CD4-positive, alpha-beta T cell (primary cell): Measurements from ENCODE around the gene ARSJ. TPM values are rescaled to one million over a fixed set of nuclear protein-coding genes. Genes with fewer than 3 reads are reported as not detected.
"Not testable (repeated sequence)": the region's sequence is repeated elsewhere in the genome, so short reads cannot be mapped to it uniquely, and the experiment has no call there.

Source experiments
- ATAC-seq: fragments of 200-7000 bp; cut with Tn5 transposase; one replicate; pipeline ENCODE4 v1.10.0; 2022; ENCODE audit warnings: mild to moderate bottlenecking; ENCODE audit not compliant: poor library complexity
- CTCF ChIA-PET: fragments of 350-600 bp; sonication (Branson Sonifier 250); formaldehyde crosslinking; loops from one replicate; lab custom pipeline; 2021; ENCODE audit warnings: antibody characterized with exemption, inconsistent platforms; lab: Charles Lee
- POLR2A ChIA-PET: fragments of 350-600 bp; sonication (Branson Sonifier 250); formaldehyde crosslinking; loops from one replicate; lab custom pipeline; 2021; ENCODE audit warnings: antibody characterized with exemption, inconsistent platforms; lab: Charles Lee
- DNase-seq, 14 experiments: peaks; one replicate each; pipeline ENCODE4 v3.0.0-alpha.2; 2013 to 2020; ENCODE audit warnings: mixed read lengths in 2 of 14
- H3K27ac ChIP-seq, 2 donors: one replicate each; pipeline versions ENCODE4 v1.5.1 to v1.7.0; 2013; ENCODE audit warnings: low read length in 2 of 2, low read depth in 1 of 2, mild to moderate bottlenecking in 1 of 2
- H3K27me3 ChIP-seq, 2 experiments: 1 replicate in 1 of 2; 2 replicates in 1 of 2; pipeline versions ENCODE4 v1.6.1 to v1.7.0; 2013; ENCODE audit warnings: low read length in 2 of 2, control low read depth in 1 of 2, mild to moderate bottlenecking in 1 of 2, moderate library complexity in 1 of 2; ENCODE audit not compliant: insufficient read depth in 2 of 2, control insufficient read depth in 1 of 2
- H3K36me3 ChIP-seq: one replicate; pipeline ENCODE4 v1.6.1; 2013; ENCODE audit warnings: low read length, control low read depth; ENCODE audit not compliant: insufficient read depth
- H3K4me1 ChIP-seq: one replicate; pipeline ENCODE4 v1.6.1; 2013; ENCODE audit warnings: low read length, control low read depth; ENCODE audit not compliant: insufficient read depth
- H3K4me3 ChIP-seq: one replicate; pipeline ENCODE4 v1.5.1; 2013; ENCODE audit warnings: mild to moderate bottlenecking, low read length, moderate library complexity
- H3K9me3 ChIP-seq, 2 experiments: 1 replicate in 1 of 2; 2 replicates in 1 of 2; pipeline versions ENCODE4 v1.6.1 to v1.7.0; 2013; ENCODE audit warnings: low read length in 2 of 2, mild to moderate bottlenecking in 2 of 2, control low read depth in 1 of 2, moderate library complexity in 1 of 2; ENCODE audit not compliant: control insufficient read depth in 1 of 2, insufficient read depth in 1 of 2
- H3K27ac Mint-ChIP-seq: one replicate; pipeline ENCODE4 v1.8.0; 2020; ENCODE audit warnings: mixed read lengths
- H3K27me3 Mint-ChIP-seq: one replicate; pipeline ENCODE4 v1.8.0; 2021; ENCODE audit warnings: mixed read lengths
- H3K36me3 Mint-ChIP-seq: one replicate; pipeline ENCODE4 v1.8.0; 2021; ENCODE audit warnings: low read depth, mixed read lengths
- H3K4me1 Mint-ChIP-seq: one replicate; pipeline ENCODE4 v1.8.0; 2021; ENCODE audit warnings: low read depth, mixed read lengths
- H3K4me3 Mint-ChIP-seq: one replicate; pipeline ENCODE4 v1.8.0; 2020; ENCODE audit warnings: mild to moderate bottlenecking, mixed read lengths
- H3K9me3 Mint-ChIP-seq: one replicate; pipeline ENCODE4 v1.8.0; 2020; ENCODE audit warnings: mixed read lengths
- CTCF ChIP-seq: fragments of 200-600 bp; IDR thresholded peaks from one replicate; pipeline ENCODE4 v1.8.0; 2022; ENCODE audit warnings: antibody characterized with exemption, mild to moderate bottlenecking
- intact Hi-C, 2 experiments: fragments of 100-400 bp; cut with DNase I in 1 of 2; cut with micrococcal nuclease in 1 of 2; formaldehyde crosslinking; loops; one replicate each; pipeline versions ENCODE4 v1.15.1 to v1.9.0; 2023 to 2025; cut with DNase I, micrococcal nuclease
- total RNA-seq, 174 experiments: library from RNA in 2 of 174; stranded (reverse) in 2 of 174; gene quantifications; one replicate each; pipeline ENCODE4 v1.2.3 and lab custom pipeline; 2021 to 2026

The ARSJ gene
- total RNA-seq, 2 experiments from 2014 or later = not detected

- Mint-ChIP-seq H3K27me3 (no peaks in the 10 kb centered on the region), H3K9me3 (no peaks in the 10 kb centered on the region), H3K27ac (no peak overlapping the region), H3K4me3 (no peak overlapping the region), H3K4me1 (peaks cover 22% of the 10 kb centered on the region), H3K36me3 (no peaks in the 10 kb centered on the region)
- peaks cover 5% of the 10 kb centered on the region for H3K4me1 ChIP-seq
- ChIA-PET CTCF (interaction anchor here (0.5 kb wide), 1 partner anchor 1707 kb away, joined by 3 read pairs; no protein-coding TSS in a partner anchor), POLR2A (no interaction called here)
- H3K4me3 ChIP-seq = no peak overlapping the region
- no peak for DNase-seq
- TF ChIP-seq CTCF = no peak
- H3K27me3 ChIP-seq = peaks cover 0 to 3% of the 10 kb centered on the region in 2 experiments
- no peak for ATAC-seq
- no peaks in the 10 kb centered on the region for H3K9me3 ChIP-seq
- no peaks in the 10 kb centered on the region for H3K36me3 ChIP-seq
- H3K27ac ChIP-seq = no peak overlapping the region
- intact Hi-C loops = no loop called here
These were observed 36.4 kb downstream of the ARSJ start for GRCh38 chr4:113943085-113943484.

GRCh38 chr4:113941836-113942235 lies 37.6 kb downstream of the ARSJ start:
- POLR2A ChIA-PET = no interaction called here
- no peaks in the 10 kb centered on the region for H3K36me3 ChIP-seq
- no peaks in the 10 kb centered on the region for H3K27me3 ChIP-seq
- H3K9me3 ChIP-seq = no peaks in the 10 kb centered on the region
- Mint-ChIP-seq H3K27ac (no peak overlapping the region), H3K4me1 (peaks cover 22% of the 10 kb centered on the region), H3K4me3 (no peak overlapping the region), H3K36me3 (no peaks in the 10 kb centered on the region), H3K9me3 (no peaks in the 10 kb centered on the region), H3K27me3 (no peaks in the 10 kb centered on the region)
- intact Hi-C loops = no loop called here
- H3K27ac ChIP-seq = no peak overlapping the region
- DNase-seq (no peak), ATAC-seq (no peak)
- H3K4me3 ChIP-seq = no peak overlapping the region
- CTCF ChIA-PET = no interaction called here
- peaks cover 5% of the 10 kb centered on the region for H3K4me1 ChIP-seq
- TF ChIP-seq CTCF = no peak

- H3K36me3 ChIP-seq, H3K4me1 ChIP-seq, DNase-seq, H3K27me3 ChIP-seq, H3K27ac ChIP-seq, H3K4me3 ChIP-seq, H3K9me3 Mint-ChIP-seq, CTCF ChIA-PET, H3K27ac Mint-ChIP-seq, H3K4me3 Mint-ChIP-seq, intact Hi-C loops, H3K36me3 Mint-ChIP-seq, H3K9me3 ChIP-seq, H3K27me3 Mint-ChIP-seq, ATAC-seq, POLR2A ChIA-PET: not testable (repeated sequence)
- peaks cover 22% of the 10 kb centered on the region for H3K4me1 Mint-ChIP-seq
These were observed 39.3 kb downstream of the ARSJ start for GRCh38 chr4:113940103-113940502.

- H3K36me3 Mint-ChIP-seq = no peaks in the 10 kb centered on the region
- intact Hi-C loops = no loop called here
- no peaks in the 10 kb centered on the region for H3K4me1 Mint-ChIP-seq
- Histone ChIP-seq H3K9me3 (no peaks in the 10 kb centered on the region), H3K36me3 (no peaks in the 10 kb centered on the region), H3K27me3 (no peaks in the 10 kb centered on the region), H3K27ac (no peak overlapping the region), H3K4me3 (no peak overlapping the region), H3K4me1 (no peaks in the 10 kb centered on the region)
- H3K27ac Mint-ChIP-seq = no peak overlapping the region
- DNase-seq = no peak
- no peak for ATAC-seq
- H3K9me3 Mint-ChIP-seq = no peaks in the 10 kb centered on the region
- CTCF ChIA-PET = no interaction called here
- no peak for TF ChIP-seq CTCF
- H3K4me3 Mint-ChIP-seq = no peak overlapping the region
- POLR2A ChIA-PET = no interaction called here
- H3K27me3 Mint-ChIP-seq = no peaks in the 10 kb centered on the region
These were observed 44.3 kb downstream of the ARSJ start for GRCh38 chr4:113935190-113935589.

- POLR2A ChIA-PET, intact Hi-C loops, H3K27ac Mint-ChIP-seq, H3K27ac ChIP-seq, H3K36me3 Mint-ChIP-seq, DNase-seq, H3K4me1 Mint-ChIP-seq, H3K9me3 Mint-ChIP-seq, ATAC-seq, H3K36me3 ChIP-seq, CTCF ChIA-PET, H3K9me3 ChIP-seq, H3K4me3 ChIP-seq, H3K27me3 Mint-ChIP-seq, H3K4me1 ChIP-seq, H3K4me3 Mint-ChIP-seq, H3K27me3 ChIP-seq: not testable (repeated sequence)
These were observed 54.7 kb downstream of the ARSJ start for GRCh38 chr4:113924706-113925105.
